H1 (cell line): ENCODE measurements around the gene TUBB2B.

Experiments used
- BCL11A ChIP-seq, 2 experiments: IDR thresholded peaks; one replicate each; pipeline ENCODE4 v1.6.1; 2011; ENCODE audit warnings: low read depth in 2 of 2, low read length in 2 of 2, mild to moderate bottlenecking in 2 of 2
- EP300 ChIP-seq, 2 experiments: IDR thresholded peaks; 1 replicate in 1 of 2; 2 replicates in 1 of 2; pipeline ENCODE4 v1.6.1; 2011 to 2012; ENCODE audit warnings: low read depth in 2 of 2, low read length in 2 of 2, mild to moderate bottlenecking in 2 of 2, borderline replicate concordance in 1 of 2, inconsistent platforms in 1 of 2, moderate library complexity in 1 of 2
- EZH2 ChIP-seq: fragments of 200-600 bp; sonication (generic); IDR thresholded peaks from 2 replicates; pipeline ENCODE4 v1.7.1; 2012; ENCODE audit warnings: low read depth, mild to moderate bottlenecking, moderate library complexity, low read length, inconsistent platforms; ENCODE audit not compliant: severe bottlenecking
- HDAC2 ChIP-seq, 2 experiments: fragments of 300-600 bp in 1 of 2; sonication (generic) in 1 of 2; IDR thresholded peaks; 2 replicates each; pipeline ENCODE4 v1.6.1; 2011 to 2012; ENCODE audit warnings: low read depth in 2 of 2, low read length in 2 of 2, mild to moderate bottlenecking in 2 of 2, moderate library complexity in 2 of 2, borderline replicate concordance in 1 of 2, inconsistent platforms in 1 of 2
- NRF1 ChIP-seq: IDR thresholded peaks from 2 replicates; pipeline ENCODE4 v1.6.1; 2011; ENCODE audit warnings: mild to moderate bottlenecking, low read depth, low read length, improper control_type of control experiment
- POLR2A ChIP-seq, 2 experiments: IDR thresholded peaks; 1 replicate in 1 of 2; 2 replicates in 1 of 2; pipeline ENCODE4 v1.6.1; 2011; ENCODE audit warnings: low read depth in 2 of 2, low read length in 2 of 2, mild to moderate bottlenecking in 2 of 2; ENCODE audit errors: control extremely low read depth in 1 of 2
- POLR2AphosphoS5 ChIP-seq: IDR thresholded peaks from 2 replicates; pipeline ENCODE4 v1.6.1; 2011; ENCODE audit warnings: low read depth, low read length
- TAF1 ChIP-seq: IDR thresholded peaks from 2 replicates; pipeline ENCODE4 v1.6.1; 2011; ENCODE audit warnings: mild to moderate bottlenecking, low read depth, low read length
- TF ChIP-seq, protein P1 (sequence below), 3 experiments: IDR thresholded peaks; 1 replicate in 2 of 3; 2 replicates in 1 of 3; pipeline versions ENCODE4 v1.5.1 to v1.6.1; 2011; ENCODE audit warnings: low read length in 3 of 3, mild to moderate bottlenecking in 3 of 3, inconsistent platforms in 2 of 3, low read depth in 1 of 3, moderate library complexity in 1 of 3; ENCODE audit not compliant: insufficient read depth in 1 of 3; ENCODE audit errors: control extremely low read depth in 1 of 3
- TF ChIP-seq, protein P2 (sequence below): IDR thresholded peaks from 2 replicates; pipeline ENCODE4 v1.6.1; 2012; ENCODE audit warnings: inconsistent platforms

DNA sequence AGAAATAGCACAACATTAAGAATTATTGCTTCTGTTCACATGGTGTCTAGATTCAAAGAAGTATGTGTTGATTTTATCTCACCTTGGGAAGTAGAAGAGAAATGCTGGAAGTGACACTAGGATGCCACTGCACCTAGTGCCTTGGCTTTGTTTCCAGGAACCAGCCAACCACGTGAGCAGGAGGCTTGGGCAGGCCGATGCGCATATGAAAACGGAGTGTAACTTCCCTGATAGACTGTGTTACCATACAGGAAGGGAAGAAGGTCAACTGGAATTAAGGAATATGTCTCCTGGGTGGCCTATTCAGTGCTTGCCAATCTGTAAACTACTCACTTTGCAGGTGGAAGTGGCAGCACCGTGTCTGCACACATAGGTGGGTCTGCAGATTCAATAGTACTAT lies 28.1 kb downstream of the TUBB2B start:
- TF ChIP-seq BCL11A (IDR thresholded peaks at IDR 0.05; ENCODE audit: low read depth in 2 of 2, low read length in 2 of 2) (no peak), TAF1 (no peak), POLR2AphosphoS5 (no peak), NRF1 (no peak), HDAC2 (IDR thresholded peaks at IDR 0.05; ENCODE audit: borderline replicate concordance in 1 of 2, low read depth in 2 of 2, low read length in 2 of 2) (no peak), POLR2A (IDR thresholded peaks at IDR 0.05; ENCODE audit: control extremely low read depth in 1 of 2, low read depth in 2 of 2, low read length in 2 of 2) (no peak), EZH2 (no peak), EP300 (IDR thresholded peaks at IDR 0.05; ENCODE audit: borderline replicate concordance in 1 of 2, low read depth in 2 of 2, low read length in 2 of 2) (no peak)
- TF ChIP-seq, protein P1, sequence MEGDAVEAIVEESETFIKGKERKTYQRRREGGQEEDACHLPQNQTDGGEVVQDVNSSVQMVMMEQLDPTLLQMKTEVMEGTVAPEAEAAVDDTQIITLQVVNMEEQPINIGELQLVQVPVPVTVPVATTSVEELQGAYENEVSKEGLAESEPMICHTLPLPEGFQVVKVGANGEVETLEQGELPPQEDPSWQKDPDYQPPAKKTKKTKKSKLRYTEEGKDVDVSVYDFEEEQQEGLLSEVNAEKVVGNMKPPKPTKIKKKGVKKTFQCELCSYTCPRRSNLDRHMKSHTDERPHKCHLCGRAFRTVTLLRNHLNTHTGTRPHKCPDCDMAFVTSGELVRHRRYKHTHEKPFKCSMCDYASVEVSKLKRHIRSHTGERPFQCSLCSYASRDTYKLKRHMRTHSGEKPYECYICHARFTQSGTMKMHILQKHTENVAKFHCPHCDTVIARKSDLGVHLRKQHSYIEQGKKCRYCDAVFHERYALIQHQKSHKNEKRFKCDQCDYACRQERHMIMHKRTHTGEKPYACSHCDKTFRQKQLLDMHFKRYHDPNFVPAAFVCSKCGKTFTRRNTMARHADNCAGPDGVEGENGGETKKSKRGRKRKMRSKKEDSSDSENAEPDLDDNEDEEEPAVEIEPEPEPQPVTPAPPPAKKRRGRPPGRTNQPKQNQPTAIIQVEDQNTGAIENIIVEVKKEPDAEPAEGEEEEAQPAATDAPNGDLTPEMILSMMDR (IDR thresholded peaks at IDR 0.05; ENCODE audit: control extremely low read depth in 1 of 3, insufficient read depth in 1 of 3, low read depth in 1 of 3, low read length in 3 of 3), result no peak
- TF ChIP-seq, protein P2, sequence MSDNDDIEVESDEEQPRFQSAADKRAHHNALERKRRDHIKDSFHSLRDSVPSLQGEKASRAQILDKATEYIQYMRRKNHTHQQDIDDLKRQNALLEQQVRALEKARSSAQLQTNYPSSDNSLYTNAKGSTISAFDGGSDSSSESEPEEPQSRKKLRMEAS, result no peak
